ENCODE measurements around the gene THOC1. TPM values are rescaled to one million over a fixed set of nuclear protein-coding genes. Genes with fewer than 3 reads are reported as not detected.

Gene THOC1
- polyA plus RNA-seq, 3 donors: 11.8 to 29.2 (median 15.6) TPM

- H3K27ac ChIP-seq (ENCODE audit: low read depth, low read length): no peak overlapping the region
- WGBS, 3 donors: 71 to 100% (median 96%) methylated on average over 1 of the region's 1 CpG
Measured at GRCh38 chr18:228586-228985, 39.3 kb downstream of the THOC1 start.

DNA sequence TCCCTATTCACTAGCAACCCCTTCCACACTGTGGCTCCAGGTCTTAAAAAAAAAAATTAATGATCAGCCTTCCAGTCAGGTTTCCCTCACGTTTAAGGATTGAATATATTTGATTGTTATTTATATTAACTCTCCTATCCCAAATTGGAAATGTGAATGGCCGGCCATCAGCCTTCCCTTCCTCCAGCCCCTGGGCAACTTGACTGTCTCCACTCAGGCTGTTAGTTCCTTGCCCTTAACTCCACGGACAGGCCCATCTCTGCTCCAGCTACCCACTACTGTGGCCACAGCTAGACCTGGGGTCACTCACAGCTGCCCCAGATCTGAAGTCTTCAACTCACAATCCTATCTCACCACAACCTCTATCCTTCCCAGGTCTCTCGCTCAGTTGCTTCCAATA lies 39.9 kb downstream of the THOC1 start:
- WGBS, 3 donors: 91 to 95% (median 93%) methylated on average over 4 of the region's 4 CpGs
- H3K27ac ChIP-seq (ENCODE audit: low read depth, low read length): no peak overlapping the region

DNA sequence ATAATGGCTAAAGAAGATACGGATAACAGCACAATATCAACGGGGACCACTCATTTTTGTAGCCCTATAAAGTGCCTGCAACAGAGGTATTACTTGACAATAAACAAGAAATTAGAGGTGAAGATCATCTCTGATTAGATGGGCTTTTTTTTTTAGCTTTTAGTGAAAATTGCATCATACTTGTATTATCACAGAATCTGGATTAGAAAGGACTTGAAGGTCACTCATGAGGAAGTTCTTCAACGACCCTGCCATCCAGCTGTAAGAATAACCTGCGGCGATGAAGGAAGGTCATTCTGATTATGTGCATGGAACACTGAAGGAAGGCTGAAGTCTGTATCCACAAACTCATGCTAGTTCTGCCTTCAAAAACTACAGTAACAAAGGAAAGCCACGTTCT lies 40.5 kb downstream of the THOC1 start:
- H3K27ac ChIP-seq (ENCODE audit: low read depth, low read length): no peak overlapping the region
- 88 to 92% (median 88%) methylated on average over 6 of the region's 6 CpGs for WGBS, 3 donors

GRCh38 chr18:225745-226144 lies 42.1 kb downstream of the THOC1 start:
- H3K27ac ChIP-seq (ENCODE audit: low read depth, low read length): no peak overlapping the region
- 94 to 97% (median 96%) methylated on average over 4 of the region's 4 CpGs for WGBS, 3 donors

- no peak overlapping the region for H3K27ac ChIP-seq (ENCODE audit: low read depth, low read length)
Measured at GRCh38 chr18:220708-221107, 47.1 kb downstream of the THOC1 start.

GRCh38 chr18:217532-218336 lies 50.1 kb downstream of the THOC1 start:
- WGBS, 3 donors: 78 to 95% (median 81%) methylated on average over 5 of the region's 5 CpGs
- no peak overlapping the region for H3K27ac ChIP-seq (ENCODE audit: low read depth, low read length)

- WGBS, 3 donors: 67 to 91% (median 88%) methylated on average over 5 of the region's 5 CpGs
- no peak overlapping the region for H3K27ac ChIP-seq (ENCODE audit: low read depth, low read length)
Measured at GRCh38 chr18:215448-216010, 52.3 kb downstream of the THOC1 start.

GRCh38 chr18:213966-214365 lies 53.9 kb downstream of the THOC1 start:
- WGBS, 3 donors: 73 to 89% (median 83%) methylated on average over 3 of the region's 3 CpGs
- H3K27ac ChIP-seq (ENCODE audit: low read depth, low read length): no peak overlapping the region

GRCh38 chr18:213505-213904 lies 54.3 kb downstream of the THOC1 start:
- H3K27ac ChIP-seq (ENCODE audit: low read depth, low read length): no peak overlapping the region
- WGBS, 3 donors: 86 to 91% (median 89%) methylated on average over 4 of the region's 4 CpGs

DNA sequence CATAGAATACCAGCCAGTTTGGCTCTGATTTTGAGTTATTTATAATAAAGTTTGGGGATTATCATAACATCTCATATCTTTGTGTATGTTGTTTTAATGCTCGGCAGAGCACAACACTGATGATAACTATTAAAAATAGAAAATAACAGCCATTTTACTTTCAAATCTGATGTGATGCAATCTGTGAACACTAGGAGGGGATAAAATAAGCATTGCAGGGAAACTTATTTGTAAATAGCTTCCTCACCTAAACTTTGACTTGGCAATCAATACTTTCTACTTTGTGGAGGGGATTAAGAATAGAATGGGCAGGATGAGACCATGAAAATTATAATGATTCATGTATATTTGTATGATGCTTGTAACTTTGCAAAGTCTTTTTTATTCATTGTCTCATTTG lies 55.1 kb downstream of the THOC1 start:
- 65 to 97% (median 95%) methylated on average over 1 of the region's 1 CpG for WGBS, 3 donors
- no peak overlapping the region for H3K27ac ChIP-seq (ENCODE audit: low read depth, low read length)

GRCh38 chr18:211582-211981 lies 56.3 kb downstream of the THOC1 start:
- H3K27ac ChIP-seq (ENCODE audit: low read depth, low read length): no peak overlapping the region

DNA sequence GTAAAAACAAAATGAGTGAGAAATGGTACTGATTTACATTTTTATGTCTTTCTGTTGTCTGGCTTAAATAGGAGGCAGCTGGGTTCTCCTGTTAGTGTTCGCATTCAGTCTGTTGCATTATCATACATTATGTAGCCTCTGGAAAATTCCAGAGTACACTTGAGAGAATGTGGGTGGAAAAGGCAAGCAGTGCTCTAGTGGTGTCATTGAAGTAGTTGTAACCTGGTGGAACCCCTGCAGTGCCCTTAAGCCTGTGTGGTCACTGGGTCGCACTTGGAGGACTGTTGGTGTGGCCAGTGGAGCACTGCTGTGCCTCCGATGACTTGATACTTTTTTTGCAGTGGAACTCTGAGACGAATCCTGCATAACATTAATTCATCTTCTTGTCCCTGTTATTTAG lies 57.1 kb downstream of the THOC1 start:
- 95 to 99% (median 98%) methylated on average over 4 of the region's 4 CpGs for whole genome bisulfite sequencing, 3 donors
- no peak overlapping the region for H3K27ac ChIP-seq (ENCODE audit: low read depth, low read length)

DNA sequence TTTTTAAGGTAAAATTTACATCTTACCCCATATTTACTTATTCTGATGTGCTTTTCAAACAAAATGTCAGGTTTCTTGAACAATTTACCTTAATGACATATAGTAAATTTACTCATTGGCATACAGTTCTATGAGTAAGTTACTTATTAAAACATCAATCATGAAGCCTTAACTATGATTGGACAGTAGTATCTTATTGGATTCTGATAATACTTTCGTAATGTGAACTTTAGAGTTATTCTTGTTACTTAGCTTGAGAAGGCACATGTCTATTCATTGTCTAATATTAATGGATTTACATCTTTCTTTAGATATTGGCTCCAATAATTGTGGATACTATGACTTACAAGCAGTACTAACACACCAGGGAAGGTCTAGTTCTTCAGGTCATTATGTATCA lies 57.8 kb downstream of the THOC1 start:
- WGBS, 3 donors: 57 to 97% (median 95%) methylated on average over 1 of the region's 1 CpG
- no peak overlapping the region for H3K27ac ChIP-seq (ENCODE audit: low read depth, low read length)

- WGBS, 3 donors: 94 to 98% (median 98%) methylated on average over 2 of the region's 2 CpGs
- H3K27ac ChIP-seq (ENCODE audit: low read depth, low read length): no peak overlapping the region
Measured at GRCh38 chr18:199768-200167, 68.1 kb downstream of the THOC1 start.

- 97 to 99% (median 98%) methylated on average over 3 of the region's 3 CpGs for WGBS, 3 donors
- no peak overlapping the region for H3K27ac ChIP-seq (ENCODE audit: low read depth, low read length)
Measured at GRCh38 chr18:199214-199613, 68.6 kb downstream of the THOC1 start.

DNA sequence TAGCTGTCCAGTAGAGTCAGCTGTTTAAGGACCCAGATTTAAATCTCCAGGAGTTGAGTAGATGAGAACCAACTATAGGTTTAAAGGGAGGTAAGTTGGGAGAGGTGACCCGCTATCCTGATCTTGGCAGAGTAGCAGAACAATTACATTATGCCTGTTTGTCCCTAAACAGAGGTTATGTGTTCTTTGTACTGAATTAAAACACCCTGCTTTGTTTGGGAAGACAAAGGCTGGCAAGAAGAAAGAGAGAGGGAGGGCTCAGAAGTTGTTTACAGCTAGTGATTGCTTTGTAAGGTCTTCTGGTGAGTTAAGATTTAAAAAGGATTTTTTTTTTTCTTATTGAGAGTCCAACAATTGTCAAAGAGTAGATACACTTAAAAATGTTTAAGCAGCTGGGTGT lies 72.2 kb downstream of the THOC1 start:
- 90 to 97% (median 96%) methylated on average over 1 of the region's 1 CpG for WGBS, 3 donors
- no peak overlapping the region for H3K27ac ChIP-seq (ENCODE audit: low read depth, low read length)

DNA sequence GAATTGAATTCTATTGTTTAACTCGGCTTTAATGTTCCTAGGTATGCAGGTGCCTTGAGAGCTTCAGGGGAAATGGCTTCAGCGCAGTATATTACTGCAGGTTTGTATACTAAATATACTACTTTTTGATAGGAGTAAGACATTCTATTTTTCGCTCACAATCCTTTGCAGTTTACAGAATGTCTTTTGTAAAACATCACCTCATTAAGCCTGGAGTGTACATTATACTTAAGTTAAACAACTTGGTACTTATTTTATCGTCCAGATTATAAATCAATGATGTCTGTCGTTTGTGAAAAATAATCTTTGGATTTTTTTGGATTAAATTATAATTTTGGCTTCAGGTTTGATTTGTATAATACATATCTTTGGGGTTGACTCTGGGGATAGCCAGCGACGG lies 75.0 kb downstream of the THOC1 start:
- no peak overlapping the region for H3K27ac ChIP-seq (ENCODE audit: low read depth, low read length)
- WGBS, 3 donors: 94 to 97% (median 95%) methylated on average over 7 of the region's 7 CpGs

GRCh38 chr18:191725-192124 lies 76.1 kb downstream of the THOC1 start:
- H3K27ac ChIP-seq (ENCODE audit: low read depth, low read length): no peak overlapping the region
- WGBS, 3 donors: 90 to 95% (median 94%) methylated on average over 1 of the region's 1 CpG

DNA sequence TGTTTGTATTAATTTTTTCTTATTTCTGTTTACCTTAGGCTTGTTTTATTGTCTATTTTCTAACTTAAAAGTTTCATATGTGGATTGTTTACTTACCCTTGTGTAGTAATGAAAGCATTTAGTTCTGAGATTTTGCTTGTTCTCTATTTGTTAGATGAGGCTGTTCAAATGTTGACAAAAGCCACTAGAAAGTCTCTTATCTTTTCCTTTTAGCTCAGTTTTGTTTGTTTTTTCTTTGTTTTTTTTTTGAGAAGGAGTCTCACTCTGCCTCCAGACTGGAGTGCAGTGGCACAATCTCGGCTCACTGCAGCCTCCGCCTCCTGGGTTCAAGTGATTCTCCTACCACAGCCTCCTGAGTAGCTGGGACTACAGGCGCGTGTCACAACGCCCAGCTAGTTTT lies 78.6 kb downstream of the THOC1 start:
- H3K27ac ChIP-seq (ENCODE audit: low read depth, low read length): no peak overlapping the region
- 86 to 98% (median 95%) methylated on average over 5 of the region's 5 CpGs for WGBS, 3 donors

- H3K27ac ChIP-seq (ENCODE audit: low read depth, low read length): no peak overlapping the region
- WGBS, 3 donors: 81 to 95% (median 82%) methylated on average over 1 of the region's 1 CpG
Measured at GRCh38 chr18:183769-184168, 84.1 kb downstream of the THOC1 start.

All from adipose tissue (tissue), 3 donors.